ENCODE measurements around the gene GPR146. TPM values are rescaled to one million over a fixed set of nuclear protein-coding genes. Genes with fewer than 3 reads are reported as not detected.

GPR146 gene
- total and polyA plus RNA-seq, 9 donors, result 6.1 to 25.0 (median 8.4) TPM

GRCh38 chr7:1093502-1093843, 49.1 kb downstream of the GPR146 start:
- no peaks in the 10 kb centered on the region for H3K9me3 ChIP-seq
- no peak overlapping the region for H3K4me3 ChIP-seq
- TF ChIP-seq POLR2A (IDR thresholded peaks at IDR 0.05), result no peak
- TF ChIP-seq EP300 (IDR thresholded peaks at IDR 0.05), result no peak
- no peak for TF ChIP-seq CTCF (IDR thresholded peaks at IDR 0.05)
- intact Hi-C loops (cut with DNase I), result loop anchor here in 2 of 4 donors (5.0 kb wide), 2 partner anchors 34 to 79 kb away; no protein-coding TSS in a partner anchor
- no peaks in the 10 kb centered on the region for H3K27me3 ChIP-seq
- 83 to 88% (median 86%) methylated on average over 14 of the region's 14 CpGs for WGBS, 3 donors
- no peak for DNase-seq
- H3K36me3 ChIP-seq, result no peaks in the 10 kb centered on the region
- no peak overlapping the region for H3K27ac ChIP-seq
- H3K4me1 ChIP-seq (ENCODE audit: insufficient read depth), result no peaks in the 10 kb centered on the region

GRCh38 chr7:1093916-1094508, 49.7 kb downstream of the GPR146 start:
- Histone ChIP-seq H3K4me1 (ENCODE audit: insufficient read depth) (no peaks in the 10 kb centered on the region), H3K27me3 (no peaks in the 10 kb centered on the region), H3K9me3 (no peaks in the 10 kb centered on the region), H3K36me3 (no peaks in the 10 kb centered on the region), H3K27ac (no peak overlapping the region), H3K4me3 (no peak overlapping the region)
- intact Hi-C loops (cut with DNase I), result loop anchor here in 2 of 4 donors (5.0 kb wide), 2 partner anchors 33 to 78 kb away; no protein-coding TSS in a partner anchor
- no peak for DNase-seq
- TF ChIP-seq POLR2A (IDR thresholded peaks at IDR 0.05), result no peak
- no peak for TF ChIP-seq EP300 (IDR thresholded peaks at IDR 0.05)
- TF ChIP-seq CTCF (IDR thresholded peaks at IDR 0.05), result no peak
- 81 to 87% (median 82%) methylated on average over 20 of the region's 20 CpGs for WGBS, 3 donors

- no peak overlapping the region for H3K4me3 ChIP-seq
- intact Hi-C loops (cut with DNase I), result loop anchor here in 2 of 4 donors (5.0 kb wide), 2 partner anchors 32 to 77 kb away; no protein-coding TSS in a partner anchor
- H3K36me3 ChIP-seq, result no peaks in the 10 kb centered on the region
- DNase-seq, result no peak
- H3K9me3 ChIP-seq, result no peaks in the 10 kb centered on the region
- WGBS, 3 donors, result 66 to 72% (median 68%) methylated on average over 14 of the region's 14 CpGs
- H3K27me3 ChIP-seq, result no peaks in the 10 kb centered on the region
- H3K4me1 ChIP-seq (ENCODE audit: insufficient read depth), result no peaks in the 10 kb centered on the region
- TF ChIP-seq EP300 (IDR thresholded peaks at IDR 0.05), result no peak
- no peak for TF ChIP-seq POLR2A (IDR thresholded peaks at IDR 0.05)
- TF ChIP-seq CTCF (IDR thresholded peaks at IDR 0.05), result no peak
- no peak overlapping the region for H3K27ac ChIP-seq
These were observed 50.5 kb downstream of the GPR146 start for GRCh38 chr7:1094870-1095269.

GRCh38 chr7:1095621-1096155, 51.3 kb downstream of the GPR146 start:
- H3K27me3 ChIP-seq, result no peaks in the 10 kb centered on the region
- 85 to 89% (median 87%) methylated on average over 23 of the region's 23 CpGs for WGBS, 3 donors
- no peak overlapping the region for H3K27ac ChIP-seq
- intact Hi-C loops (cut with DNase I), result no loop called here
- H3K9me3 ChIP-seq, result no peaks in the 10 kb centered on the region
- no peak for DNase-seq
- H3K36me3 ChIP-seq, result no peaks in the 10 kb centered on the region
- H3K4me3 ChIP-seq, result no peak overlapping the region
- H3K4me1 ChIP-seq (ENCODE audit: insufficient read depth), result no peaks in the 10 kb centered on the region
- no peak for TF ChIP-seq POLR2A (IDR thresholded peaks at IDR 0.05)
- no peak for TF ChIP-seq EP300 (IDR thresholded peaks at IDR 0.05)
- no peak for TF ChIP-seq CTCF (IDR thresholded peaks at IDR 0.05)
